GM04503 (cell line): Measurements from ENCODE around the gene TWF2.
A peak's percentile ranks its signal among the peaks of the same experiment; 100 is the strongest.

Source experiments
- DNase-seq: peaks from one replicate; pipeline ENCODE4 v3.0.0-alpha.2; 2012; ENCODE audit warnings: low read depth

Gene TWF2

DNA sequence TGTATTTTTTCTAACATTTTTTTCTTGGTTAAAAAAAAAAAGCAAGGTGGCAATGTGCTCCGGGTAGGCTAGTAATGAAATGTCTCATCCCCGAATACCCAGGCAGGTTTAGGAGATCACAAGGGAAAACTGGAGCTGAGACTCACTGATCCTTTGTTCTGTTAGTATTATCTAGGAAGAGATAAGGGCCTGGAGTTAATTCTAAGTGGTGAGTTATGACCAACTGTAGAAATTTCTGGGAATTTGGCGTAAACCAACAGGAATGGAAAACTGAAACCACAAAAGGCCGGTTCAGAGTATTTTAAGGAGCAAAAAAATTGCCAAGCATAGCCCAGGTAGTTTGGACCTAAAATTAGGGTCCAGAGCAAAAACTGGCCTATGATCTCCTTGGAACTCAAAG, 19.0 kb upstream of the TWF2 start:
- DNase-seq = no peak

DNA sequence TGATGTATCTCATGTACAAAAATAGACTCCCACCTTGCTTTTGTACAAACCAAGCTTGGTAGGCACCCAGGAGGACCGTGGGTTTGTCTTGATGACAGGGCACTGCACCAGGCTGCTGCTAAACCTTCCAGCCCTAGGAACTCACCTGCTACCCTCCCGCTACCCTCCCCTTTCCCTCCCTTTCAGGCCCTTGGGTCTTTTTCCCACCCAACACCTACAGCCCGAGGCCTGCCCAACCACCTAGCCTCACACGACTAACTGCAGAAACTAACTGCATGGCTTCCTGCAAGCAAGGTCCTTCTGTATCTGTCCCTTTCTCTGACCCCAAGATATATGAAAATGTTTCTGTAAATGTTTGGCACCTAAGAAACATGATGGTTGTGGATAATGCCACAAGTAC, 17.7 kb upstream of the TWF2 start:
- no peak for DNase-seq

DNA sequence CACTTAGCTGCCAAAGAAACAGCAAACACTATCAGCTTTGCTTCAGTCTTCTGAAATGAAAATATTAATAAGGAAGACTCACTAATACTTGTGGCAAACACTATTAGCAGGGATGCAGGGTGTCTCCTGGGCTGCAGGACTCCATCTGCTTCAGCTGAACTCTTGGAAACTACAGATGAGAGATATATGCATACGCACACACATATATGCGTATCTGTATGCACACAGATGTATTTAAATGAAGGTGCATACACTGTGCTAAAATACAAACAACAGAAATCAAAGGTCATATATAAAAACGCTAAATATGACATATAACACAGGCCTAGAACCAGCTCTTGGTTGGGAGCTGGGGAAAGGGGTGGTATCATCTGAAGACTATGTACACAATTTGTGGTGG, 17.2 kb upstream of the TWF2 start:
- DNase-seq = no peak

DNA sequence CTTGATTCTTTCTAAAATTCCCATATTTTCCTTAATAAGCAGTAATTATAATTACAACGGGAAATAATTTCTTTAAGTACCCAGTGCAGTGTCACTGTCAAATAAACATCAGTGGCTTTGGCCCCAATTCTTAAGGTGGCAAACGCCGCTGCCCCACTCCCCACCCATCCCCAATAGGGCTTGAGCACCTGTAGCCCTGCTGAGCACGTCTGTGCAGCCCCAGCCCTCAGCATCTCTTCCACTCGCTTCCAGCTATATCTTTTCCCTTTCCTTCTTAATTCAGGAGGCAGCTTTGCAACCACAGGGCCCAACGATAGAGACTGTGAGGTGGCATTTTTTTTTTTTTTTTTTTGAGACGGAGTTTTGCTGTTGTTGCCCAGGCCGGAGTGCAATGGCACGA, 15.7 kb upstream of the TWF2 start:
- no peak for DNase-seq

DNA sequence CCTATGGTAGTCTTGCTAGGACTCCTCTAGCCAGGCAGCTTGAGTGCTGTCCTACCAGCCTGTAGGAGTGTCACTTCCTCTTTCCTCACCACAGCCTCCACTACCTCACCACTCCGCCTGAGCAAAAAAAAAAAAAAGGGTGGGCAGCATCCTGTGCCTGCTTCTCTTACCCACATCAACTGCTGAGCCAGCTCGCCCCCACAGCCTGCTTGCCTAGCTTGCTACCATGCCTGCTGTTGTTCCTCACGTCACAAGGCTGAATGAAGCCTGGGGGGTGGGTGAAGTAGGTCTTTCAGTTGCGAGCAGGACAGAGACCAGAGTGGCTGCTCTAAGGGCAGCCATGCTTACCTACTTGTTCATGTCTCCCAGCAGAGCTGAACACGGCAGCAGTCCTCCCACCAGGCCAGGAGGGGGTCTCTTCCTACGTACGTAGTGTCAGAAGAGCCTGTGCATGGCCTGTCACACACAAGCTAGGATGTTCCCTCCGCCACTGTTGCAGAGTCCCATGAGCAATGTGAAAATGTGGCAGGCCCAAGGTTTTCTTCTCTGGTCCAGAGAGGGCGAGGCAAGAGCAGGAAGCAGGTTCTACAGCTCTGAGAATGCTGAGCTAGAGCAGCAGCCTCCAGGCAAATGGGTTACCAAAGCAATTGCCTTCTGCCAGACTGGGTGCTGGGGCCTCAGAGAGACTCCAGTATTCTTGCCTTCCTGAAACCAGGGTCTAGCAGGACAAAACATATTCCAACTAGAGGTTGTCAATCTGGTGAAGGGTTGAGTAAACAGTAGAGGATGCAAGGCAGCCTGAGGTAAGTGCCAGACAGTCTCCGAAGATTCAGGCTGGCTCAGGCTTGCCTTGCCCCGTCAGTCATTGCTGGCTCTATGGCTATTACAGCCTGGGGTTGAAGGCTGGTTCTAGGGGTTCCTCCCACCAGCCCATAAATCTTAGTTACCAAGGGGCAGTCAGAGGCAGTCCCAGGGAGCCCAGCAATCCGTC, 14.7 kb upstream of the TWF2 start:
- no peak for DNase-seq

DNA sequence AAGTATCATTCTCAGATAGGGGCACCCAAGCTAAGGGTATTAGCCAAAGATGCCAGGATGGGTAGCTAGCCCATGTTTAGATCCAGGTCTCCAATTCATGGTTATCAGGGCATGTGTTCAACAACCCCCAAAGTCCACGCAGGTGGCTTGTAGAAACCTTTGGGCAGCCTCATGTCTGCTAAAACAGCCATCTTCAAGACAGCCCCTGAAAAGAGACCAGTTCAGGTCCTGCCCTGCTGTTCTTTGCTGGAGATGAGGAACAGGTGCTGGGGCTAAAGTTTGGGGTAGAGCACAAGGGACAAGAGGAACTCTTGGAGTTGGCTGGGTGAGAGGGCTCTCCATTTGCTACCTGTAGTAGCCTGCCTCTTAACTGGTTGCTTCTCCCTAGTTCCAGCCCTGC, 11.2 kb upstream of the TWF2 start:
- no peak for DNase-seq

DNA sequence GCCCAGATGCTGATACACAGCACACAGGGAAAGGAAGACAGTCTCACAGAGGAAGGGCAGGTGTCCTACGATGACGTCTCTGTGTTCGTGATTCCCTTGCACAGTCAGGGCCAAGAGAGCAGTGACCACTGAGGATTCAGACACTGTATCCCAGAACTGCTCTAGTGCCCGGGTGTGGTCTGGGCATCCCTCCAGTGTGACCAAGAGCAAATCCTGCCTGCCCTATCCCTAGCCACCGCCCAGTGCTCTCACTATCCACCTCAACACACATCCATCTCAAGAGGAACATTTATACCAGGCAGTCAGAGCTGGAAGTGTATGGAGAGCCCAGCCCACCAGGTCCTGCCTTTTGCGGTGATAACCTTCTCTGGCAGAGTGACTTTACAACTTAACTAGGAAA, 10.7 kb upstream of the TWF2 start:
- no peak for DNase-seq

DNA sequence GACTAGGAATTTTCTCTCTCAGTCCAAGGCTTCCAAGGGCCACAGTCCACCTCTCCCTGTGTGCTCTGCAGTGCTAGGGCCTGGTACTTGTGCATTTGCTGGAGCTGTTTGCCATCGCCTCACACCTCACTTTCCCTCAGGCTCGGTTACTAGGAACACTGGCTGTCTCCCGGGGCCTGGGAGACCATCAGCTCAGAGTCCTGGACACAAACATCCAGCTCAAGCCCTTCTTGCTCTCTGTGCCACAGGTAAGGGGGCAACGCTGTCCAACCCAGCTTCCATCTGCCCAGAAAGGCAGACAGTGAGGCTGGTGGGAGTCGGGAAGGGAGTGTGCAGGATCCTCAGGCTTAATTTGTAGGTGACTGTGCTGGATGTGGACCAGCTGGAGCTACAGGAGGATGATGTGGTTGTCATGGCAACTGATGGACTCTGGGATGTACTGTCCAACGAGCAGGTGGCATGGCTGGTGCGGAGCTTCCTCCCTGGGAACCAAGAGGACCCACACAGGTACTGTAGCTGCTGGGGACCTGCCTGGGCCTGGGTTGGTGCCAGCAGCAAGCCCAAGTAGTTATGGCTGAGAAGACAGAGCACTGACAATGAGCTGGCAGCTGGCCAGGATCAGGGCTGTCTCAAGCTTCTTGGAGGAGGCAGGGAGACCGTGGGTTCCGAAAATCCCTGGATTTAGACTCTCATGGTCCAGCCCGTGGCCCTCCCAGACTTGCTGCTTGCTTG, 10.0 kb upstream of the TWF2 start:
- no peak for DNase-seq

DNA sequence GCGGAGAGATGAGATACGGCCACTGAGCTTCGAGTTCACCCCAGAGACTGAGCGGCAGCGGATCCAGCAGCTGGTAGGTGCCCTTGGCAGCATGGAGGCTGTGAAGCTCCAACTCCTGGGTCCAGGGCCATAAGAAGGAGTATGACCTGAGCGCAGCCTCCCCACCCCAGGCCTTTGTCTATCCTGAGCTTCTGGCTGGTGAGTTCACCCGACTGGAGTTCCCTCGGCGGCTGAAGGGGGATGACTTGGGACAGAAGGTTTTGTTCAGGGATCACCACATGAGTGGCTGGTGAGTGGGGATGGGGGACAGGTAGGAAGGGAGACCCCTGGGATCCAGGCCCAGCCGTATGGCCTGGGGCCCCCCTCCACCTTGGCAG, 9.2 kb upstream of the TWF2 start:
- DNase-seq = no peak

DNA sequence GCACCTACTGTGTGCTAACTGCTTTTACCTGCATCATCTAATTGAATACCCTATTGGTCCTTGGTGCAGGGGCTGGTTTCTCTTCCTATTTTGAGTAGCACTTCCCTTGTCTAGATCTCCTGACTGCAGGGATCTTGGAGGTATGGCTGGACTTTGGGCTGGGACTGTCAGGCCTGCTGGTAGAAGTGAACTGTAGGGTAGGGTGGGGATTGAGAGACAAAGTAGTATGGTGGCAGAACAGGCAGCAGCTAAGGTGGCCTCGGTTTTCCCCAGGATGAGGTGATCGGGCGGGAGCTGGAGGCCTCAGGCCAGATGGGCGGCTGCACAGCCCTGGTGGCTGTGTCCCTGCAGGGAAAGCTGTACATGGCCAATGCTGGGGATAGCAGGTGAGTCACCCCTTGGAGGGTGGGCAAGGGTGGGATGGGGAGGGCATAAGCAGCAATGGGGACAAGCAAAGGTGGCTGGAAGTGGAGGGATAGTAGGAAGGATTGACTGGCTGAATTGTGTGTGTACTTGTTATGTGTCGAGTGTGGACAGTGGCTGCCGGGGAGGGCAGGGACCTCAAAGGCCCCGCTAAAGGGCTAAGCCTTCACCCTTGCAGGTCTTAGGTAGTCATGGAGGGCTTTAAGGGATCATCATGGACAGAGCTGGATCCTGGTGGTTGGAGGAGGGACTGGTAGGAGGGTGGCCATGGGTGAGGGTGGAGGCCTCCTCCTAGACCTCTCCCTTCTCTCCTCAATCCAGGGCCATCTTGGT, 8.6 kb upstream of the TWF2 start:
- DNase-seq = no peak

DNA sequence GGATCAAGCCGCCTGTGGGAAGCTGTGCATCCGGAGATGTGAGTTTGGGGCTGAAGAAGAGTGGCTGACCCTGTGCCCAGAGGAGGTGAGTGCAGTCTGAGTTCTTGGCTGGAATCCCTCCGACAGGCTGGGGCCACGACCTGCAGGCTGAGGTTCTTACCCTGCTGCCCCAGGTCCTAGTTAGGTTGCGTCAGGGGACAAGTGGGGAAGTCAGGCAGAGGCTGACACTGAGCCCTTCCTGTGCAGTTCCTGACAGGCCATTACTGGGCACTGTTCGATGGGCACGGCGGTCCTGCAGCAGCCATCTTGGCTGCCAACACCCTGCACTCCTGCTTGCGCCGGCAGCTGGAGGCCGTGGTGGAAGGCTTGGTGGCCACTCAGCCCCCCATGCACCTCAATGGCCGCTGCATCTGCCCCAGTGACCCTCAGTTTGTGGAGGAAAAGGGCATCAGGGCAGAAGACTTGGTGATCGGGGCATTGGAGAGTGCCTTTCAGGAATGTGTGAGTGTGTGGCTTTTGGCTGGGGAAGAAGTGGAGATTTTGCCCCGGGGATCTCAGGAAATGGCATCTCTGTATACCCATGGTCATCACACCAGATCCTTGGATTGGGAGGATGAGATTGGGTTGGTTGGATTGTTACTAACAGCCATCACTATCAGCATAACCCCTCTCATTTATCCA, 7.9 kb upstream of the TWF2 start:
- no peak for DNase-seq

DNA sequence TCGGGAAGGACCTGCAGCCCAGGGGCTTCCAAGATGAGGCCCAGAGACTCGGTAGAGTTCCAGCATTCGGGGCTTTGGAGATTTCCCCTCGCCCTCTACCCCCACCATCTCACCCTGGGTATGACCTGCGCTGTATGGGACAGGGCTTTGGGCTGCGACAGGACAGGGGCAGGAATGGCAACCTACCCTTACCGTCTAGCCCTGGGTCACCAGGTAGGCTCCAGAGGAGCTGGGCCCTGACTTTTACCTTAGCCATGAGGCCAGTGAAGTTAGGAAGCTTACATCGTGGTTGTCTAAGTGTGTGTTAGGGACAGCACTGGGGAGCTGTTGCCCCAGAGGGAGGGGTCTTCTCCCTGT, 7.3 kb upstream of the TWF2 start:
- no peak for DNase-seq

DNA sequence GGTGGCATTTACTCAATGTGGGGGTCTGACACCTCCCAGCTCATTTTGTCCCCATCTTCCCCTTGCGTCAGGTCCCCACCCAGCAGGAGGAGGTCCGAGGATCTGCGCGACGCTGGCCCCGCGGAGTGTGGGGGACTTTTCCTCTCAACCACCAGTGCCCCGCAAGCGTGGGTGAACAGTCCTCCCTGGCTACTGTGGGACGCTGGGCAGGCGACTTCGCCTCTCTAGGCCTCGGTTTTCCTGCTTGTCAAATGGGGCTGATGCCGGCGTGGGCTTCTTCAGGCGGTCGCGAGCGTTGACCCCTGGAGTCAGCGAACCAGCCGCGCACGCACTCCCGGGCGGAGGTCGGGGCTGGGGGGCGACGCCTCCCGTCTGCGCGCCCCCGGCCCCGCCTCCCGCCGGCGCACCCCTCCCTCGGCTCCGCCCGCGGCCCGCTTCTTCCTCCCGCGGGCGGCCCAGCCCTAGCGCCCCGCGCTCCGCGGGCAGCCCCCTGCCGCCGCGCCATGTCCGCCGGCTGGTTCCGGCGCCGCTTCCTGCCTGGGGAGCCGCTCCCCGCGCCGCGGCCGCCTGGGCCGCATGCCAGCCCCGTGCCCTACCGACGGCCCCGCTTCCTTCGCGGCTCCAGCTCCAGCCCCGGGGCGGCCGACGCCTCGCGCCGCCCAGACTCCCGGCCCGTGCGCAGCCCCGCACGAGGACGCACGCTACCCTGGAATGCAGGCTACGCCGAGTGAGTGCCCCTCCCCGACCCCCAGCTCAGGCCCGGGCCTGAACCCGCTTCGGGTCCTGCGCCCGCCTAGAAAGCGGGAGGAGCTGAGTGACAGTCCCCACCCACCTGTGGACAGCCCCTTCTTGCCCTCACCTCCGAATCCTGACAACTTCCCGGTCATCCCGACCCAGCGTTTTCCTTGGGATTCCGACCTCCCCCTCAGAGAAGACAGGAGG, 6.6 kb upstream of the TWF2 start, which contains the start of gene PPM1M:
TSS of gene PPM1M (plus strand) at position 438 of the 942 bp plus-strand sequence. CDS start at position 504, 66 bp downstream.
- DNase-seq = no peak

DNA sequence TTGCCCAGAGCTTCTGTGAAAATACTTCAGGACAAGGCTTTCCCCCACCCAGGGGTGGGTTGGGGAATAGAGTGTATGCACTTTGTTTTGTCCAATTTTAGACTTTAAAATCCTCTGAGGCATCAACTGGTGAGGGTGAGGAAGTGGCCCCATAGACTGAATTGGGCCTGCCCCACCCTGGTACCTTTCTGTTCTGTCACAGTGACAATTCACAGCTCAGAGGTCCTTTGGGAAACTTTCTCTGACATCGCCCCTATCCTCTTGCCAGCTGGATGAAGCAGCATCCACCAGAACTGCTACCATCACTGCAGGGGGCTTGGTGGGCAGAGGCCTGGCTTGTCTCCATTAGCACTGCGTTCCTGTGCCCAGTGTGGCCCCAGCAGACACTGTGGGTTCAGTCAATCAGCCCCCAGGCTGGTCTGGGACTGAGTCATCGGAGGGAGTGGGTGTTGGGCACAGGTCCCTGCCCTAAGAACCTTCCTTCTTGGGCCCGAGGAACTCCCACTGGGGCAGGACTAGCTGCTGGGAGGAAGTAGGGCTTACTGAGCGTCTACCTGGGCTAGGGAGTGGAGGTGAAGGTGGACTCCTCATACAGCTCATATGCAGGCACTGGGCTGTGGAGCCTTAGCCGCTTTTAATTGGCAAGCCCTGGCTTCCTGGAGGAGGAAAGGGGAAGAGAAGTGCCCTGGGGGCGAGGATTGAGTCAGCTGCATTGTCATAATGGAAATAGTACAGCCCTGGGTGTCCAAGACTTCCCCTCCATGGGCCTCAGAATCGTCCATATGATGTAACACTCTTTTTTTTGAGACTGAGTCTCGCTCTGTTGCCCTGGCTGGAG, 5.1 kb upstream of the TWF2 start:
- DNase-seq = no peak

DNA sequence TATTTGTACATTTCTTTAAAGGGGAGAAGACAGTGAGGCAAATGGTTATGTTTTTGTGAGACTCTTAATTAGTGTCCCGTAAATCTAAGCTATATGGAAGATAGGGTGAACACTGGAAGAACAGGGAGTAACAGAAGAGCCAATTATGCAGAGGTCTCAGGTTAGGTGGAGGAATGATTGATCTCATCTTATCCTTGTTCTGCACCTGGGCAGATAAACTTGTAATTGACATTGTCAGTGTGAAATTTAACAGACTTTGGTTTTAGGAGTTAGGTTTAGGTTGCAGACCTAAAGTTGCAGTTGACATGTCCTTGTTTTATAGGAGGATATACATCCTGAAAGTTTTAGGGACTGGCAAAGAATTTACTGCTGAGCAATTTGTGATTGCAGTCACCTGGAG, 3.1 kb upstream of the TWF2 start:
- no peak for DNase-seq

DNA sequence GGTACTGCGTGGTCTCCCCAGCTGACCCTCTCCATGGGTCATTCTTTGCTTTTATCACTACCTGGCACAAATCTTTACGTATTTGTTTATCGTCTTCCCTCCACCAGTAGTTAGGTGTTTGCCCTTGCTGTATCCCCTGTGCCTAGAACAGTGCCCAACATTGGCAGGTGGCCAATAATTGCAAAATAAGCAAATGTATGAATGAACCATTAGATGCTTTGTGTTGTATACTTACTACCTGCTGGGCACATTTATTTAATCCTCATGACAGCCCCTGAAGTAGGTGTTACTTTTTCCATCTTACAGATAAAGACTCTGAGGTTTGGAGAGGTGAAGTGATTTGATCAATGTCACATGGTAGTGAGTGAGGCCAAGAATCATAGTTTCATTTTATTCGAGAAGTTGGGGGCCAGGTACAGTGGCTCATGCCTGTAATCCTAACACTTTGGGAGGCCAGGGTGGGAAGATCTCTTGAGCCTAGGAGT, 2.0 kb upstream of the TWF2 start:
- no peak for DNase-seq

DNA sequence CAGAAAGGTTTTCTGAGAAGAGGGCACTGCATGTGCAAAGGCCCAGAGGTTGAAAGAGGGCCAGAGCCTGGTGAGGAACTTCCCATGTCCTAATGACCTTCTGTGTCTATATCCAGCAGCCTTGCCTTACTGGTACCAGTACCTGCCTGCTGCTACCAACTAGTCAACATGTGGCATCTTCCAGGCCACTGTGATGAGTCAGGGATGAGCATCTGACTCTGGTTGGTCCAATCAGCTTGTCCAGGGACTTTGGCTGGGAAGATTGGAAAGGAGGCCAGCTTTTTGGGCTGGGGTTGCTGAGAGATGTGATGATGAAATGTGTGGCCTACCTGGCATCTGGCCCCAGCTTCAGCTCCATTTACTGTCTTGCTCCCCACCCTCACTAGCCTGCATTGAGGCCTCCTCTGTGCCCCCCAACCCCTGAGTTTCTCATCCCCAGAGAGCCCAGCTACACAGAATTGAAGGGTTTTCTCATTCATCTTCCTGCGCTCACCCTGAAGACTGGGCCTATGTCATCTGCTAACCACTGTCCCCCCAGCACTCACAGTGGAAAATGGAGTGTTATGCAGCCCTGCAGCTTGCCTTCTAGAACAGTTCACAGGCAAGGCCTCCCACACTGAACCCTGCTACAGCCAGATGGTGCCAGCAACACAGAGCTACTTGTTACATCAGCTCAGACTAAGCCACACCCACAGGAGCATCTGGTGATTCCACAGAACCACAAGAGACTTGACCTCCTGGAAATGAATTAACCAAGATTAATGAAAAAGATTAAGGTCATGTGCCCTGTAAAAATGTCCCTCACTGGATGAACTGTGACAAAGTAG, 1.3 kb upstream of the TWF2 start:
- DNase-seq = peak; percentile 89

DNA sequence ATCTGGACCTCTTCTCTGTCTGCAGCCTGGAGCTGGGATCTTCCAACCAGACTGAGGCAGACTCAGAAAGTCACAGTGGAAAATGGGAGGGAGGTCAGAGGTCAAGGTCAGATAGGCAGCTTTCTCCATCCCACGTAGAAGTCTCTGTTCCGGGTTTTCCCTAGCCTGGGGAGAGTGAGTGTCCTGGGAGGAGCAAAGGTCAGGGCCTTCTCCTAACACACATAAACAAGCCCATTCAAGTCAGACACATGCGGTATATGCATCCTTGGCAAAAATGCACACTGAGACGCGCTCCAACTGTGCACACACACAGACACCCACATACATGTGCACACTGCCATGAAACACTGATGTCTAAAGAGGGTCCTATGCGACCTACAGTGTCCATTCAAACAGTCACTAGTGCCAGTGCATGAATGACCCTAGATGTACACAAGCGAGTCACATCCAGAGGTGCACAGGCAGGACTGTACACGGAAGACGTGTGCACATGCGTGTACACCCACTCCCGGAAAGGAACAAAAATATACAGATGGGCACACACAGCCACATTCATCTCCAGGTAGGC, 681 bp downstream of the TWF2 start:
- no peak for DNase-seq
